Activated gamma-delta T cell treated with anti-CD3 and anti-CD28 coated beads, Interleukin-2, amount 50 U/mL, for 16 hours (primary cell): Measurements from ENCODE around the gene MAGI1.
"Not testable (repeated sequence)": the region's sequence is repeated elsewhere in the genome, so short reads cannot be mapped to it uniquely, and the experiment has no call there.

Experiments used
- DNase-seq: peaks from one replicate; pipeline ENCODE4 v3.0.0-alpha.2; 2020; ENCODE audit warnings: low read depth

Gene MAGI1

GRCh38 chr3:65873869-65874268 is 164.8 kb downstream of the MAGI1 start:
- DNase-seq: no peak

- DNase-seq: no peak
Observed at GRCh38 chr3:65873028-65873427, 165.7 kb downstream of the MAGI1 start.

GRCh38 chr3:65871305-65872141 is 167.2 kb downstream of the MAGI1 start:
- DNase-seq: no peak

- DNase-seq: no peak
Observed at GRCh38 chr3:65869798-65870197, 168.9 kb downstream of the MAGI1 start.

GRCh38 chr3:65867463-65868210 is 171.1 kb downstream of the MAGI1 start:
- DNase-seq: no peak

GRCh38 chr3:65864357-65864904 is 174.3 kb downstream of the MAGI1 start:
- DNase-seq: no peak

GRCh38 chr3:65861718-65862117 is 177.0 kb downstream of the MAGI1 start:
- DNase-seq: no peak

GRCh38 chr3:65859612-65860011 is 179.1 kb downstream of the MAGI1 start:
- not testable (repeated sequence) for DNase-seq

GRCh38 chr3:65858749-65859148 is 180.0 kb downstream of the MAGI1 start:
- DNase-seq: no peak

- DNase-seq: no peak
Observed at GRCh38 chr3:65857327-65857726, 181.4 kb downstream of the MAGI1 start.

GRCh38 chr3:65856907-65857306 is 181.8 kb downstream of the MAGI1 start:
- no peak for DNase-seq

- DNase-seq: no peak
Observed at GRCh38 chr3:65855370-65856100, 183.2 kb downstream of the MAGI1 start.

- no peak for DNase-seq
Observed at GRCh38 chr3:65854606-65855304, 184.0 kb downstream of the MAGI1 start.

GRCh38 chr3:65851827-65852226 is 186.9 kb downstream of the MAGI1 start:
- no peak for DNase-seq

- DNase-seq: no peak
Observed at GRCh38 chr3:65850261-65850660, 188.5 kb downstream of the MAGI1 start.

- DNase-seq: no peak
Observed at GRCh38 chr3:65848024-65848423, 190.7 kb downstream of the MAGI1 start.

- no peak for DNase-seq
Observed at GRCh38 chr3:65846936-65847335, 191.8 kb downstream of the MAGI1 start.

GRCh38 chr3:65844370-65844769 is 194.3 kb downstream of the MAGI1 start:
- no peak for DNase-seq

GRCh38 chr3:65843732-65844131 is 195.0 kb downstream of the MAGI1 start:
- DNase-seq: no peak

GRCh38 chr3:65837604-65838003 is 201.1 kb downstream of the MAGI1 start:
- DNase-seq: no peak

- no peak for DNase-seq
Observed at GRCh38 chr3:65836047-65836446, 202.7 kb downstream of the MAGI1 start.
